ACC112 (cell line): ENCODE measurements around the gene MAGEA8.
"Not testable (repeated sequence)": the region's sequence is repeated elsewhere in the genome, so short reads cannot be mapped to it uniquely, and the experiment has no call there.

Experiments
- H2AFZ ChIP-seq: fragments of 200-600 bp; sonication (generic); one replicate; pipeline ENCODE4 v1.6.0; 2017; ENCODE audit warnings: antibody characterized with exemption, low read length; ENCODE audit not compliant: unreplicated experiment
- H3K27ac ChIP-seq: fragments of 200-600 bp; sonication (generic); 2 replicates; pipeline ENCODE4 v1.5.1; 2014; ENCODE audit warnings: low read depth, mild to moderate bottlenecking, antibody characterized with exemption, low read length, moderate library complexity
- H3K27me3 ChIP-seq: fragments of 200-600 bp; sonication (generic); 2 replicates; pipeline ENCODE4 v1.6.1; 2014; ENCODE audit warnings: mild to moderate bottlenecking, antibody characterized with exemption, low read length, moderate library complexity, mixed read lengths; ENCODE audit not compliant: insufficient read depth
- H3K36me3 ChIP-seq: fragments of 200-600 bp; sonication (generic); 2 replicates; pipeline ENCODE4 v1.6.1; 2016; ENCODE audit warnings: mild to moderate bottlenecking, antibody characterized with exemption, low read length, moderate library complexity, mixed read lengths; ENCODE audit not compliant: insufficient read depth
- H3K4me1 ChIP-seq: fragments of 200-600 bp; sonication (generic); one replicate; pipeline ENCODE4 v1.6.1; 2016; ENCODE audit warnings: low read length, mixed read lengths; ENCODE audit not compliant: insufficient read depth, unreplicated experiment, control insufficient read depth
- H3K4me3 ChIP-seq: fragments of 200-600 bp; sonication (generic); 2 replicates; pipeline ENCODE4 v1.5.1; 2014; ENCODE audit warnings: mild to moderate bottlenecking, low read depth, low read length
- H3K79me2 ChIP-seq: fragments of 200-600 bp; sonication (generic); one replicate; pipeline ENCODE4 v1.6.0; 2016; ENCODE audit warnings: low read length; ENCODE audit not compliant: control insufficient read depth, unreplicated experiment, insufficient read depth

The MAGEA8 gene, protein sequence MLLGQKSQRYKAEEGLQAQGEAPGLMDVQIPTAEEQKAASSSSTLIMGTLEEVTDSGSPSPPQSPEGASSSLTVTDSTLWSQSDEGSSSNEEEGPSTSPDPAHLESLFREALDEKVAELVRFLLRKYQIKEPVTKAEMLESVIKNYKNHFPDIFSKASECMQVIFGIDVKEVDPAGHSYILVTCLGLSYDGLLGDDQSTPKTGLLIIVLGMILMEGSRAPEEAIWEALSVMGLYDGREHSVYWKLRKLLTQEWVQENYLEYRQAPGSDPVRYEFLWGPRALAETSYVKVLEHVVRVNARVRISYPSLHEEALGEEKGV

DNA sequence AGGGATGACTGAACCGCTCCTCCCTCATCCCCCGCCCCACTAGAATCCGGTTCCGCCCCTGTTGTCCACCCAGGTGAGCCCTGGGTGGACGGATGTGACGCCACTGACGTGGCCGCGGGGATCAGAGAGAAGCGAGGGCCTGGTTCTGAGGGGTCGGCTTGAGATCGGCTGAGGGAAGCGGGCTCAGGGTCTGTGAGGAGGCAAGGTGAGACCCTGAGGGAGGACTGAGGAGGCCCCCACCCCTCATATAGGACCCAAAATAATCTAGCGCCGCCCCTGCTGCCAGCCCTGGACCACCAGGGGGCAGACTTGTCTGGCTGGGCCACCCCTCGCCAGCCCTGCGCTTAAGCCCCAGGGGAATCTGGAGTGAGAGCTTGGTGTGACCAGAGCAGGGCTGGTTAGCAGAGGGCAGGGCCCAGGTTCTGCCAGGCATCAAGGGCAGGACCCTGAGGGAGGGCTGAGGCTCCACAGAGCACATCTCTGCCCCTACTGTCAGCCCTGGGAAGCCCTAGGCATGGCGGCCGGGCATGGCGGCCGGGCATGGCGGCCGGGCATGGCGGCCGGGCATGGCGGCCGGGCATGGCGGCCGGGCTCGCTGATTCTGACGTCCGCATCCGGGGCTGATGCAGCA lies at the start of gene MAGEA8:
Gene MAGEA8 (plus strand): TSS at position 103 of the 631 bp plus-strand sequence. CDS start 3,090 bp downstream, outside the sequence.
- peaks cover 8% of the 10 kb centered on the region; the same call in 1 of the 2 replicates for H3K27me3 ChIP-seq
- H3K79me2 ChIP-seq: no peaks in the 10 kb centered on the region
- no peaks in the 10 kb centered on the region for H3K36me3 ChIP-seq
- no peak within 1 kb of the TSS for H2AFZ ChIP-seq
- H3K27ac ChIP-seq: no peak within 1 kb of the TSS
- no peak within 1 kb of the TSS for H3K4me3 ChIP-seq
- peaks cover 5% of the 10 kb centered on the region for H3K4me1 ChIP-seq

DNA sequence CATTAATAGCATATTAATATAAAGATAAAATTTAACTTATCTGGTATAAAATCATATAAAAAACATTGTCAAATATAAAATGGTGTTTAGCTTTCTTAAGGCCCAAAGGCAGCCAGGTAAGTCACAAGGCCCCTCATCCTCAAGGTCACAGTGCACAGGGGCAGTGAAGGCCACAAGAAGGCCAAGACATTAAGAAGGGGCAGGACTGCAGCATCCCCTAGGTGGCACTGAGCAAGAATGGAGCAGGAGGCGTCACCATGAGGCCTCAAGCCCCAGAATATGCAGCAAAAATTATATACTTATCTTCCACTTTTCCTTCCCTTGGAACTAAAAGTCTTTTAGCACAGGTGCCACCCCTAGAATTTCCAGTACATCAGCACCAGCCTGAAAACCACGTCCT lies 49.5 kb upstream of the MAGEA8 start:
- no peak overlapping the region for H3K27ac ChIP-seq
- no peaks in the 10 kb centered on the region for H3K79me2 ChIP-seq
- no peaks in the 10 kb centered on the region for H3K36me3 ChIP-seq
- H3K27me3 ChIP-seq: no peaks in the 10 kb centered on the region
- H3K4me3 ChIP-seq: no peak overlapping the region
- H3K4me1 ChIP-seq: no peaks in the 10 kb centered on the region
- H2AFZ ChIP-seq: no peak overlapping the region

DNA sequence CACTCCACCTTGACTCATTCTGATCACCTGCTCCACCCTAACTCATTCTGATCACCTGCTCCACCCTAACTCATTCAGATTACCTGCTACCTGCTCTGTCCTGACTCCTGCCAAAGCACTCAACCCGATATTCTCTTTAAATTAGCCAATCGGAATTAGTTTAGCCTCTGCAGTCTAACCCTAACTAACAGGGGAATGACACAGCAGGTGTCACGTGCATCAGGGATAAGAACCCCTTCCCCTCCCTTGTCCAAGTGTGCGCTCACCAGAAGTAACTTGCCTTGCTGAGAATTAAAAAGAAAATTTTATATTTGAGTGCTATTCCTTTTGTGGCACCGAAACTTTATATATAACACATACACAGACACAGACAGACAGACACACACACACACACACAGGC lies 44.3 kb upstream of the MAGEA8 start:
- H3K4me3 ChIP-seq, H2AFZ ChIP-seq: not testable (repeated sequence)

DNA sequence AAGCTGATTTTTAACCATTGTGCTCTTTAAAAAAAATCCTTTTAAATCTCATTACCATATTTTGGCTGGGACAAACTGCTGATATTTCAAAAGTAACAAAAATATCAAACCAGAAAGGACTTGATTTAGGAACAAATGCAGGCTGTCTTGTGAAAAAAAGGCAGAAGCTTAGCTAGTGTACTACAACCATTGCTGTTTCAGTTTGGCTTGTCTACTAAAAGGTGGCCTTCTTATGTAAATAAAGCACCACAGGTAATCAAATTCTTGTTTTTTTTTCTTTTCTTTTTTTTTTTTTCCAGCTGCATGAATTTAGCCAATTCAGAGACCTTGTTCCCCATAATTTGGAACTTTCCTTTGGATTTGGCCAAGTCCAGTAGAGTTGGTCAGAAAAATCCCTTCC lies 43.8 kb upstream of the MAGEA8 start:
- no peaks in the 10 kb centered on the region for H3K27me3 ChIP-seq
- H3K27ac ChIP-seq: no peak overlapping the region
- no peaks in the 10 kb centered on the region for H3K36me3 ChIP-seq
- no peak overlapping the region for H3K4me3 ChIP-seq
- no peaks in the 10 kb centered on the region for H3K79me2 ChIP-seq
- no peak overlapping the region for H2AFZ ChIP-seq
- no peaks in the 10 kb centered on the region for H3K4me1 ChIP-seq

More for the DNA sequence above, 44.3 kb upstream of the MAGEA8 start:
- H3K4me1 ChIP-seq, H3K36me3 ChIP-seq, H3K79me2 ChIP-seq, H3K27me3 ChIP-seq, H3K27ac ChIP-seq: not testable (repeated sequence)

DNA sequence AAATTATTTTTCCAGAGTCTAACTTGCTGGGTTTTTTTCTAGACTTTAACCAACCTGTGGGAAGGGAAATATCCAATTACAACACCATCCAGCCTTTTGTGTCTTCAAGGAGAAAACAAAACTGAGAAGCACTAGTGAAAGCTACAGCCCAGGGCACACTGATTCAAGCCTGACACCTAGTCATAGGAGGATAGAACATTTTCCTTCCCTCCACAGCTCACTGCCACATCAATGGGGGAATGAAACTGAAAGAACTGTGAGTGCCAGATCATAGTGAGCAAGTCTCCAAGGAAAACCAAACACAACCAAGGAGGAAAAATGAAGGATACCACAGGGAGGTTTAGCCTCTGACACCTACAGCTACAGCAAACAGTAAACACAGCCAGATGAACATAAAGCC lies 43.3 kb upstream of the MAGEA8 start:
- Histone ChIP-seq H2AFZ (no peak overlapping the region), H3K27me3 (no peaks in the 10 kb centered on the region), H3K36me3 (no peaks in the 10 kb centered on the region), H3K79me2 (no peaks in the 10 kb centered on the region), H3K4me3 (no peak overlapping the region), H3K27ac (no peak overlapping the region), H3K4me1 (no peaks in the 10 kb centered on the region)

DNA sequence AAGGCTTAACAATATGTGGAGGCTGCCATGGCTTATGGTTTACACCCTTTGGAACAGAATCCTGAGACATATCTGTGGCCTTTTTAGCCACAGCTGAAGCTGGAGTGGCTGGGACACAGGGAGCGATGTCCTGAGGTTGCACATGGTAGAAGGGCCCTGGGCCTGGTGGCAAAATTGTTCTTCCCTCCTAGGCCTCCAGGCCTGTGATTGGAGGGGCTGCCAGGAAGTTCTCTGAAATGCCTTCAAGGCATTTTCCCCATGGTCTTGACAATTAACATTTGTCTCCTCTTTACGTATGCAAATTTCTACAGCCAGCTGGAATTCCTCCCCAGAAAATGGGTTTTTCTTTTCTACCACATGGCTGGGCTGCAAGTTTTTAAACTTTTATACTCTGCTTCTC lies 39.1 kb upstream of the MAGEA8 start:
- Histone ChIP-seq H3K27ac (no peak overlapping the region), H3K36me3 (no peaks in the 10 kb centered on the region), H3K79me2 (no peaks in the 10 kb centered on the region), H3K27me3 (no peaks in the 10 kb centered on the region; the same call in 1 of the 2 replicates), H3K4me3 (no peak overlapping the region), H2AFZ (no peak overlapping the region), H3K4me1 (no peaks in the 10 kb centered on the region)

DNA sequence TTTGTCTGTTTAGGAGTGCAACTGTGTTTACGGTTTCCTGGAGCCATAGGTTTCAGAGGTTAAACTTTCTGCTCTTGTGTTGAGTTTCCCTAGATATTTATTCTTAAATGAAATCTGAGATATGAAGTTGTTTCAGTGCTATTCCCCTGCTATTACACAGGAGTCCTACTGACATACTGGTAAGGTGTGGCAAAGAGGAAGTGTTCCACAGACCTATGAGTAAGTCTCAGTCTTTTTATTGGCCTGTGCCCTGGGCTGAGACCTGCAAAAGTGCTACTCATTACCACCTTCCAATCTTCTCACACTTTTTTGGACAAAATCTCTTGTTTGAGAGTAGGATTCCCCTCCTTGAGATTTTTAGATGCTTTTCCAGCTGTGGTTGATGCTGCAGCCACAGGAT lies 35.6 kb upstream of the MAGEA8 start:
- no peaks in the 10 kb centered on the region for H3K36me3 ChIP-seq
- peaks cover 2% of the 10 kb centered on the region; the same call in 1 of the 2 replicates for H3K27me3 ChIP-seq
- no peaks in the 10 kb centered on the region for H3K79me2 ChIP-seq
- no peak overlapping the region for H3K27ac ChIP-seq
- H3K4me1 ChIP-seq: no peaks in the 10 kb centered on the region
- no peak overlapping the region for H2AFZ ChIP-seq
- no peak overlapping the region for H3K4me3 ChIP-seq

DNA sequence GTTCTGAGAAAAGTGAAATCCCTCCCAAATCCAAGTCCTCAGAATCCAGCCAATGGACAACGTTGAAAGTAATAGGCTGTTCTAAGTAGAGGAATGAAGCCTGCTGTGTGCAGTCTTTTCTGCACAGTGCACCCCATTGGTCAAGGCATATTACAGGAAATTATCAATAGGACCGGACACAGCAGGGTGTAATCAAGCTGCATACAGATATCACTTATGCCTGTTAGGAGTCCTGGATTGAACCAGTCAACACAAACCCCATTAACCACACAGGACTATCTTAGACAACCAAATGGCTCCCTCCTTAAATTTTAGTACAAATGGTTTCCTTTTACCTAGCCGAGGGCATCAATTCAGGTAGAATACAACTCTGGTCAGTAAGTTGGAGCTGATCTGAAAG lies 34.2 kb upstream of the MAGEA8 start:
- no peaks in the 10 kb centered on the region for H3K36me3 ChIP-seq
- H3K4me3 ChIP-seq: no peak overlapping the region
- no peaks in the 10 kb centered on the region for H3K79me2 ChIP-seq
- peaks cover 6% of the 10 kb centered on the region; the same call in 1 of the 2 replicates for H3K27me3 ChIP-seq
- H3K27ac ChIP-seq: no peak overlapping the region
- H3K4me1 ChIP-seq: no peaks in the 10 kb centered on the region
- H2AFZ ChIP-seq: no peak overlapping the region

DNA sequence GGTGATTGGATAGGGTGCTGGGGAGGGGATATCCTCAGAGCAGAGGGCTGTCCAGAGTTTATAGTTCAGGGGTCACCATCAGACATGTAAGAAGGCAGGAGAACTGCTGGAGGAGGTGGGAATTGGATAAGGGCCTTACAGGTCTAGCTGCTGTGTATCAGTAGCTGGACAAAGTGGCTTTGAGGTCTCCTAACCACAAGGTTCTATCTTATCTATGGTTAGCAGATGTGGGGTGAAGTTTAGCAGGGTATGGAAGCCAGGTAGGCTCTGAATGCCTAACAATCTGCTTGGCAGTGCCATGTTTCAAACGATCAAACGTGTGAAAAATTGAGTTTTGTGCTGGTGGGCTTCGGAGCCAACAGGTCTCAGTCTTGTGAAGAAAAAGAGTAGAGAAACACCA lies 32.1 kb upstream of the MAGEA8 start:
- H3K4me1 ChIP-seq: no peaks in the 10 kb centered on the region
- H3K27me3 ChIP-seq: peaks cover 13% of the 10 kb centered on the region; the same call in 1 of the 2 replicates
- H2AFZ ChIP-seq: no peak overlapping the region
- no peaks in the 10 kb centered on the region for H3K36me3 ChIP-seq
- no peak overlapping the region for H3K27ac ChIP-seq
- H3K79me2 ChIP-seq: no peaks in the 10 kb centered on the region
- H3K4me3 ChIP-seq: no peak overlapping the region

DNA sequence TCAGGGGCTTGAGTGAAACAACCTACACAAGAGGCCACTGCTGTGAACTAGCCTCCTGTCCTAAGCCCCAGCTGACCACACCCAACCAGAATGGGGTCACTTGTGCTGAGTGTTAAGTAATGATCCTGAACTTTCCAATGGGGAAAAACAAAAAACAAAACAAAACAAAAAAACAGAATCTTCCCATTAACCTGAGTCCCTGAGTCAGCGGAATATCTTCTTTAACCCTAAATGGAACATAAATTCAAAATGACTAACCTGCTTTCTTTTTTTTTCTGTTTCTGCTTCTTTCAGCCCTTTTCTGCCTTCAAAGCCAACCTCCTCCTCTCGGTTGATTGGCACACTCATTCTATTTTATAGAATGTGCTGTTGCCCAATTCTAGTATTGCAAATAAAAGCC lies 31.2 kb upstream of the MAGEA8 start:
- Histone ChIP-seq H3K36me3 (no peaks in the 10 kb centered on the region), H3K79me2 (no peaks in the 10 kb centered on the region), H3K27me3 (peaks cover 13% of the 10 kb centered on the region; the same call in 1 of the 2 replicates), H3K27ac (no peak overlapping the region), H3K4me1 (no peaks in the 10 kb centered on the region), H3K4me3 (no peak overlapping the region), H2AFZ (no peak overlapping the region)

DNA sequence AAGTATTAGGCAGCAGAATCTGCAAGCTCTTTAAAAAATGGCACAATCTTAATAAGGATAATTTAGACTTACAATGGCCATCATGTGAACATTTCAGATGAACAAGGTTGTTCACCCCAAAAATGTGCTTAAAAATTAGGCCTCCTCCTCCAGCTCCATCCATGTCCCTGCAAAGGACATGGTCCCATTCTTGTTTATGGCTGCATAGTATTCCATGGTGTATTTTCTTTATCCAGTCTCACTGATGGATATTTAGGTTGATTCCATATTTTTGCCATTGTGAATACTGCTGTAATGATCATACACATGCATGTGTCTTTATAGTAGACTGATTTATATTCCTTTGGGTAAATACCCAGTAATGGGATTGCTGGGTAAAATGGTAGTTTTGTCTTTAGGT lies 29.1 kb upstream of the MAGEA8 start:
- Histone ChIP-seq H3K27me3 (peaks cover 16% of the 10 kb centered on the region; the same call in 1 of the 2 replicates), H2AFZ (no peak overlapping the region), H3K4me3 (no peak overlapping the region), H3K79me2 (no peaks in the 10 kb centered on the region), H3K36me3 (no peaks in the 10 kb centered on the region), H3K4me1 (no peaks in the 10 kb centered on the region), H3K27ac (no peak overlapping the region)
